Measurements from ENCODE around the gene SPEM3.

SPEM3 gene

DNA sequence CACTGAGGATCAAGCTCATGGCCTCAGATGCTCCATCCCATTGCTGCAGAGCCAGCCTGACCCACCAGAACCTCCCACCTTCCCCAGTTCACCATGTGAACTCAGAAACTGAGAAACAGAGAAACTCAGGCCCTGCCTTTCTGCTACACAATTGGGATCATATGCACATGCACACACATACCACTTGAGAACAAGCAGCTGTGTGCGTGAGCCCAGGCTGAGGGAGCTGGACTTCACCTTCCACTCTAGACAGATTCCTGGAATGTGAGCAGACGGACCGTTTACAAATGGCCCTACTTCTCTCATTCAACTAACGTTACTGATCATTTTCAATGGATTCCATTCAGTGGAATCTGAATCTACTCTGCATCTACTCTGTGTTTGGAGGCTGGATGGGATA lies 5.0 kb upstream of the SPEM3 start:
- no peak for DNase-seq

DNA sequence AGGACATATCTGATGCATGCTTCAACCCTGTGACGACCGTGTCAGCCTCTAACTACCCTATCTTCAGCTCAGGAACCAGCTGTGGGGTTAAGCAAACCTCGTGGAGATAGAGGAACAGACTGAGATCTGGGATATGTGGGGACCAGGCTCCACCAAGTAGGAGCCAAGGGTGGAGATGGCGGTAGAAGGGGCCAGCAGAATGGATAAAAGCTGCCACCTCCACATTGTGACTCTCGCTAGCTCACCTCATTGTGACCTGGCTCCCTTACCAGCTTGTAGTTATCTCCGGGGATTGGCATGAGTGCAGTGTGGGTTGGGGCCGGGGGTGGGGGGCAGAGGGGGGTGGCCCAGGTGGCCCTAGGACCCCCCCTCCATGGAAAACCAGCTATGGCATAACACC lies 3.3 kb upstream of the SPEM3 start, which contains the start of gene SPEM2:
Gene SPEM2 (plus strand): TSS at position 301 of the 400 bp plus-strand sequence. CDS start 73 bp downstream, at position 374.
- DNase-seq = no peak

DNA sequence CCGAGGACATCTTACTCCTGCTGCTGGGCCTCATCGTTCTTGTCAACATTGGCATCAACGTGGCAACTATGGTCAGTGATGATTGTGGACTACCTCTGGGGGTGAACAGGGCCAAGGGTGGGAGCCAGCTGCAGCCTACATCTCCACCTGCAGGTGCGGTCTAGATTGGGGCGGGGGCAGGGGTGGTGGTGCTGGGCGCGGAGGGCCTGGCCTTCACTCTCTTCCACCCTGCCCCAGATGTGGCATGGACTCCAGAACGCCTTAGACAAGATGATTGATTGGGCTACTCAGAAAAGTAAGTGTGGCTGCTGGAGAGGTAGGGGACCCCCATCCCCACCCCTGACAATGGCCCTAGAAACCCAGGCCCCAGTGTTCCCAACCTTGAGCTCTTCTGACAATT lies 2.9 kb upstream of the SPEM3 start:
- DNase-seq = no peak

DNA sequence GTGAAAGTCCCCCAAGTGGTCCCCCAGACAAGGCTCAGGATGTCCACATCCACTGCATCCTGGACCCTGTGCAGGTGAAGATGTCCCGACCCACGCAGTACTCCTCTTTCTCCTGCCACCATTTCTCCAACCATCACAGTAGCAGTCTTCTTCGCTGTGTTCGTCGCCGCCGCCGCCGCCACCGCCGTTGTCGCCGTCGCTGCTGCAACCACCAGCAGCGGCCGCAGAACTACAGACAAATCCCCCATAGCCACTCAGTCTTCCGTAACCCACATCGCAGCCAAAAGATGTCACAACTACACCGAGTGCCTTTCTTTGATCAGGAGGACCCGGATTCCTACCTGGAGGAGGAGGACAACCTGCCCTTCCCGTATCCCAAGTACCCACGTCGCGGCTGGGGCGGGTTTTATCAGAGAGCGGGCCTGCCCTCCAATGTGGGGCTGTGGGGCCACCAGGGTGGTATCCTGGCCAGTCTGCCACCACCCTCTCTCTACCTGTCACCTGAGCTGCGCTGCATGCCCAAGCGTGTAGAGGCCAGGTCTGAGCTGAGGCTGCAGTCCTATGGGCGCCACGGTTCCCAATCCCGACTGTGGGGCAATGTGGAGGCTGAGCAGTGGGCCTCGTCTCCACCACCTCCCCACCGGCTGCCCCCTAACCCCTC lies 2.3 kb upstream of the SPEM3 start:
- no peak for DNase-seq

DNA sequence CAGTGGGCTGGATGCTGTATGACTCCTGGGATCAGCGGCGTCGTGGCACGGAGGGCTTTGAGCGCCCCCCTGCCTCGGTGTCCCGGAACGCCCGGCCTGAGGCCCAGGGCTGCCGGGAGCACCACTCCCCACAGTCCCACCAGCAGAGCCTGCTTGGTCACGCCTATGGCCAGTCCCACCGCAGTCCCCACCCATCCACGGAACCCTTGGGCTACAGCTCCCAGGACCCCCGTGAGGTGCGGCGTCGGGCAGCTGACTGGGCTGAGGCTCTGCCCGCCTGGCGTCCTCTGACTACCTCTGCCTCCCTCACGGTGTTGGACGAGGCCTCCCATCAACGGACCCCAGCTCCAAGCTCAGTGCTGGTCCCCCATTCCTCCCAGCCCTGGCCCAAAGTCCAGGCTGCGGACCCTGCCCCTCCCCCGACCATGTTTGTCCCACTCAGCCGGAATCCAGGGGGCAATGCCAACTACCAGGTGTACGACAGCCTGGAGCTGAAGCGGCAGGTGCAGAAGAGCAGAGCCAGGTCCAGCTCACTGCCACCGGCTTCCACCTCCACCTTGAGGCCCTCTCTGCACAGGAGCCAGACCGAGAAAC lies 1.7 kb upstream of the SPEM3 start:
- no peak for DNase-seq

DNA sequence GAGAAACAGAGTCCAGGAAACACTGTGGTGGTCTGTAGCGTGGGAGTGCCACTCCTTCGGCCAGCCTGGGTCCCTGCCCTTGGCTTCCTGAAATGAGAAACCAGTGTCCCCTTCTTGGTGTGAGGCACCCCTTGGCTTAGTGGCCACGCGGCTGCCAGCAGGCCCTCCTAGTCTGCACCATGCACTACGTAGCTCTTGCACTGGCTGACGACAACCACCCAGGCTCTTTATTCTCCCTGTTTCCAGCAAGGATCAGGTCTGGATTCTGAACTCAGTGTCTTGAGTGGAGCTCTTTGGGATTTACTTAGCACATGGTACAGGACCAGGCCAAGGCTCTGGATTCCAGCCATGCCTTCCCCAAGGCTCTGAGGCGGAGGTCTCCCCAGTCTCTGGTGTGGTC lies 1.1 kb upstream of the SPEM3 start:
- DNase-seq = no peak

DNA sequence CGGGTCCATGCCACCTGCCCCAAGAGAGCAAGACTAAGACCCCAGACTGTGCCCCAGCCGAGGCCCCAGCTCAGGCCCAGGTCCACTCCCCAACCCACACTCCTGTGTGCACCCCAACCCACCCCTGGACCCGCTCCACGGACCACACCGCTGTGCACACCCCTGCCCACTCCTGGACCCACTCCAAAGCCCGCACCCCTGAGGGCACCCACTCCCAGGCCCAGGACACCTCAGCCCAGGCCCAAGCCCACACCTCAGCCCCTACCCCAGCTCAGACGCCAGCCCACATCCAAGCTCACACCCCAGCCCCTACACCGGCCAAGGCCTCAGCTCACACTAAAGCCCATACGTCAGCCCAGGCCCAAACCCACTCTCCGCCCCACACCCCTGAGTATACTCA lies 1.1 kb downstream of the SPEM3 start:
- no peak for DNase-seq

DNA sequence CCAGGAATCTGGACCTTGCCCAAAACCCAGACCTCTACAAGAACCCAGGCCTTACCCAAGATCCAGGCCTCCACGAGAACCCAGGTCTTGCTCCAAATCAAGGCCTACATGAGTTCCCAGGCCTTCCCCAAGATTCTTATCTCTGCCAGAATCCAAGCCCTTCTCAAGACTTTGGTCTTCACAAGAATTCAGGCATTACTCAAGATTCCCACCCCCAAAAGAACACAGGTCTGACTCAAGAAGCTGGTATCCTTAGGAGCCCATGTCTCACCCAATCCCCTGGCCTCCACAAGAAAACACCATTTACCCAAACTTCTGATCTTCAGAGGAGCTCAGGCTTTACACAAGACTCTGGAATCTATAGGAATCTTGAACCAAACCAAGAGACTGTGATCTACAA lies 2.6 kb downstream of the SPEM3 start:
- no peak for DNase-seq

DNA sequence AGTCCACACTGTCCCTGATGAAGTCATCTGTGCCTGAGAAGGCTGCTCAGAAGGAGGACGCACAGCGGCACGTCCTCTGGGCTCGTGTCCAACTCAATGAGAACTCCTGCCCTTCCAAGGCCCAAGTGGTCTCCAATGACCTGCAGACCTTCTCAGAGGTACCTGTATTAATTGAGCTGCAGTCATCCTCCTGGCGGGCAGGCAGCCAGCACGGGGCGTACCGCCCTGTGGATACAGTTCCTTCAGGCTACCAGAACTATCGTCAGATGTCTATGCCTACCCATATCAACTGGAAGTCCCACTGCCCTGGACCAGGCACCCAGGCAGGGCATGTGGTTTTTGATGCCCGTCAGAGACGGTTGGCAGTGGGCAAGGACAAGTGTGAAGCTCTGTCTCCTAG lies 3.6 kb downstream of the SPEM3 start:
- DNase-seq = no peak

DNA sequence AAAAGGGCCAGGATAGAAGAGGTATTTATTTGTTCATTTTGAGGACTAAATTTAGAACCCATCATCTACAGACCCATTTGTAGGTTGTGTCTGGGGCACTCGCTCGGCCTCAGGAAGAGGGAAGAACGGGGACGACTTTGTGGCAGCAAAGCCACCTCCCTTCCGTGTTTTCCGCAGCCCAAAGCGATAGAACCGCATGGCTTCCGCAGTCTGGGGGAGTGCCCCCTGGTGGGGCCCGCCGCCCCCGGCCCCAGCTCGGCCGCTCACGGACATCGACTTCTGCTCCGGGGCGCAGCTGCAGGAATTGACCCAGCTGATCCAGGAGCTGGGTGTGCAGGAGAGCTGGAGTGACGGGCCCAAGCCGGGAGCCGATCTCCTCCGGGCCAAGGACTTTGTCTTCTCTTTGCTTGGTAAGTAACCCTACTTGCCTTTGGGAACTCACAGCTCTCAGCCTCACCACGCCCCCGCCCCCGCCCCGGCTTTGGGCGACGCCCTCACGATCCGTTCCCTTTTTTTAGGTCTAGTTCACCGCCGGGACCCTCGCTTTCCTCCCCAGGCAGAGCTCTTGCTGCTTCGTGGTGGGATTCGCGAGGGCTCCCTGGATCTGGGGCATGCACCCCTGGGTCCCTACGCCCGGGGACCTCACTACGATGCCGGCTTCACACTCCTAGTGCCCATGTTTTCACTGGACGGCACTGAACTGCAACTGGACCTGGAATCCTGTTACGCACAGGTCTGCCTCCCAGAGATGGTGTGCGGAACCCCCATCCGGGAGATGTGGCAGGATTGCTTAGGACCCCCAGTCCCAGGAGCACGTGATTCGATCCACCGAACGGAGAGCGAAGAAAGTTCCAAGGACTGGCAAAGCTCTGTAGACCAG lies 7.3 kb downstream of the SPEM3 start:
- peak; percentile 43 for DNase-seq

DNA sequence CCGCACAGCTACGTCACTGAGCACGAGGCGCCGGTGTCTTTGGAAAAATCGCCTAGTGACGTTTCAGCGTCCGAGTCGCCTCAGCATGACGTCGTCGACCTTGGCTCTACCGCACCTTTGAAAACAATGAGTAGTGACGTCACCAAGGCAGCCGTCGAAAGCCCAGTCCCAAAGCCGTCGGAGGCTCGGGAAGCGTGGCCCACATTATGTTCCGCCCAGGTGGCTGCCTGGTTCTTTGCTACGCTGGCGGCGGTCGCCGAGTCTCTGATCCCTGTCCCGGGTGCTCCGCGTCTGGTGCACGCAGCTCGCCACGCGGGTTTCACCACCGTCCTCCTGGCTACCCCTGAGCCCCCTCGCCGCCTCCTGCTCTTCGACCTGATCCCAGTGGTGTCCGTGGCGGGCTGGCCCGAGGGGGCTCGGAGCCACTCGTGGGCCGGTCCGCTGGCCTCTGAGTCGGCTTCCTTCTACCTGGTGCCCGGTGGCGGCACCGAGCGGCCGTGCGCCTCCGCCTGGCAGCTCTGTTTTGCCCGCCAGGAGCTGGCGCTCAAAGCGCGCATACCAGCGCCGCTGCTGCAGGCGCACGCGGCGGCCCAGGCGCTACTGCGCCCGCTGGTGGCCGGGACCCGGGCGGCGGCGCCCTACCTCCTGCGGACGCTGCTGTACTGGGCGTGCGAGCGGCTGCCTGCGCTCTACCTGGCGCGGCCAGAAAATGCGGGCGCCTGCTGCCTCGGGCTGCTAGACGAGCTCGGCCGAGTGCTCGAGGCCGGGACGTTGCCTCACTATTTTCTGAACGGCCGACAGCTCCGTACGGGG lies 8.1 kb downstream of the SPEM3 start:
- DNase-seq = peak; percentile 54

DNA sequence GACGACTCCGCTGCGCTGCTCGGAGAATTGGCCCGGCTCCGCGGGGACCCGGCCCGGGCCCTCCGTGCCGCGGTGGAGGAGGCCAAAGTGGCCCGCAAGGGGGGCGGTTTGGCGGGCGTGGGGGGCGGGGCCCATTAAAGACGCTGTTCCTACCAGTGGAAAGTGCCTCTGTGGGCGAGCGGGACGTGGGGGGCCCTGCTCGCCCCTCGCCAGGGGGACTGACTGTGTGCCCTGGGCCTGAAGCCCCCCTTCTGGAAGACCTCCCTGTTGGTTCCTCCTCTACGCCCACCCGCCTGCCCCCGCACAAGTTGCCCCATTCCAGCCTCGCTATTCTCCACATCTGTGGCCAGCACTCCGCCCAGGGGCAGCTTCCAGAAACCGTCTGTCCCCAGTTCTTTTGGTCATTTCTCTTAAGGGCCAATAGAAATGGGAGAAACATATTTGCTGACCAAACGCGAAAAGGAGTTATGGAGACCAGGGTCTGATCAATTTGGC lies 8.8 kb downstream of the SPEM3 start:
- no peak for DNase-seq

DNA sequence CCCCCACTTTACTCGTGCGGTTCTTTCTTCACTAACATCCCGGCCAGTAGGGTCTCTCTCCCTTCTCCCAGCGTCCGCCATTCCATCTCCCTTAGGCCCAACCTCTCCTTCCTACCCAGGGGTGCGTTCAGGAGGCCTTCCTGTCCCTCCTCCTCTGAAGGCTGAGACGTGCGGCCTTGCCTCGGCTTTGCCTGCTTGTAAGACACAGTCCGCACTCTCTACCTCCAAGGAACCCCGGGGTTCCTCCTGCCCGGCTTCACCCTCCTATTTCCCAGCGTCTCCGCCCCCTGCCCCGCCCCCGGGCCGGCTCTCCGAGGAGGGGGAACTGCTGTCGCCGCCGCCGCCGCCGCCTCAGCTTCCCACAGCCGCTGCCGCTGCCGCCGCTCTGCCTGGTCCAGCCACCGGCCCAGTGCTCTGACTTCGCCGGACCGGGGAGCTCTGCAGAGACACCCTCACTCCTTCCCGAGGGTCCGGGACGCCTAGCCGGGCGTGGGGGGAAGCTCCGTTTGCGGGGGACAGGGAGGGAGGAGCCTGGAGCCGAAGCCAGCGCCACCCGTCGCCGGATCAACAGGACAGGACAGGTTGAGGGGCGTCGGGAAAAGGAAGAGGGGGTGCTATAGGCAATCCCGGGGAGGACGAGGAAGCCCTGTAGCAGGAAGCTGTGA lies 9.4 kb downstream of the SPEM3 start:
- peak; percentile 45 for DNase-seq

DNA sequence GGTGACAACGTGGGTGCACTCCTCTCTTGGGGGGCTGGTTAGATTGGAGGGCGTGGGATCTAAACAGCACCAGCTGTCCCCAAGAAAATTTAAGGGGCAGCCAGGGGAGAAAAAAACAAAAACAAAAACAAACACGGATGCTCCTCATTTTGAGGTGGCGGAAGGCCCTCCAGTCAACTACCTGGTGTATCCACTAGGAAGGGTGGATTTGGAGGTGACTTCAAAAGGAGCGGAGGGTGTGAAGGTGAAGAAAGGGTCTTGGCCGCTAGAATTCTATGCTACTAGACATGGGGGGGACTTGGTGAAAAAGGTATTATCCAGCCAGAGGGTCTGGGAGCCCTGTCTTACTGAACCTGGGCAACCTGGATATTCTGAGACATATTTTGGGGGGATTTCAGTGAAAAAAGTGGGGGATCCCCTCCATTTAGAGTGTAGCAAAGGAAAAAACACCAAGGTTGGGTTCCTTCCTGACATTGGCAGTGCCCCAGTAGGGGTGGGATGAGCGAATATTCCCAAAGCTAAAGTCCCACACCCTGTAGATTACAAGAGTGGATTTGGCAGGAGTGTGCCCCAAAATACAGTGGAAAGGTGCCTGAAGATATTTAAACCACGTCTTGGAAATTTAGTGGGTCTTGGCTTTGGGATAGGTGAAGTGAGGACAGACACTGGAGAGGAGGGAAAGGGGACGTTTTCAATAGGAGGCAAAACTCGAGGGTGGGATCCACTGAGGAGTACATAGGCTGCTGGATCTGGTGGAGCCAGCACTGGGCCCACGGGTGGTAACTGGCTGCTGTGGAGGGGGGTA lies 10.2 kb downstream of the SPEM3 start:
- DNase-seq = no peak

DNA sequence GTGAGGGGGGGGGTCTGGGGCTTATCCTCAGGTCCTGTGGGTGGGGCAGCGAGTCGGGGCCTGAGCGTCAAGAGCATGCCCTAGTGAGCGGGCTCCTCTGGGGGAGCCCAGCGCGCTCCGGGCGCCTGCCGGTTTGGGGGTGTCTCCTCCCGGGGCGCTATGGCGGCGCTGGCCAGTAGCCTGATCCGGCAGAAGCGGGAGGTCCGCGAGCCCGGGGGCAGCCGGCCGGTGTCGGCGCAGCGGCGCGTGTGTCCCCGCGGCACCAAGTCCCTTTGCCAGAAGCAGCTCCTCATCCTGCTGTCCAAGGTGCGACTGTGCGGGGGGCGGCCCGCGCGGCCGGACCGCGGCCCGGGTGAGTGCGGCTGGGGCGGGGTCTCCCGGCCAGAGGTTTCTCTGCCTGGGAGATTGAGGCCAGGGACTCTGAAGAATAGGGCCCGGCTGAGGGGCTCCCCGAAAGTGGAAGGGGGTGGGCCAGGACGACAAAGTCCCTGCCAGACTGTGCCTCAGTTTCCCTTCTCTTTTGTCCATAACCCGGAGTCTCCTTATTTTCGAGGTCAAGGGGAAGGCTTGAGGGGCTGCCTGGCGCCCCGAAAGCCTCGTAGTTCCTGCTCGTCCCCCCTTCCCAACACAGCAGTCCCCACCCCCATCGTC lies 10.9 kb downstream of the SPEM3 start, which contains the start of gene FGF11:
Gene FGF11 (plus strand): TSS at position 51 of the 651 bp plus-strand sequence. CDS start 109 bp downstream, at position 160.
- no peak for DNase-seq

DNA sequence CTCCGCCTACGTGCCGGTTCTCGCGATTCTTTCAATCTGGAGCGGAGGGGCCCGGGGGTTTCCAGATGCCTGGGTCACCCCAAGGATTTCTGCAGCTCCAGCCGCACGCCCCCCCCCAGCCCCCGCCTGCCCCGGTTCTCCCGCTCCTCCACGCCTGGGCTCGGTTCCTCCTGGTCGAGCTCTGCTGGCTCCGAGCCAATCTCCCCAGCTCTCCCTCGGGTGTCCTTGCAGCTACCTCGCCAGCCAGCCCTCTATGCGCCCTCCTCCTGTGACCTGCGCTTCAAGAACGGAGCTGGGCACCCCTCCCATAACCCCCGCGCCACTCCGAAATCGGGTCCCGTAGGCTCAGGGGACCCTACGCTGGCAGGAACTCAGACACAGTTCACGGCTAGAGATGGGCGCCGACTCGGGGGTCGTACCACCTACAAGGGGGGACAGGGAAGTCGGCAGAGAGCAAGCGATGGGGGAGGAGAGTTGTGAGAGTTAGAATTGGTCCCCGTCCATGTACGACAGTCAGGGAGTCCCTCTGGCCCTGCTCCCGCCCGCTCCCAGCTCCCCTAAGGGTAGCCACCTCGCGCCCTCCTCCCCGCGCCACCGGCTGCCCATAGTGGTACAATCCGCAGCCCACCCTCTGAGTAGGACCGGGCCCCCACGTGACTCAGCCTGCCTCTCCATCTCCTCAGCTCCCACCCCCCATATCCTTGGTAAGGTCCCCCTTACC lies 11.6 kb downstream of the SPEM3 start:
- DNase-seq = peak; percentile 26

DNA sequence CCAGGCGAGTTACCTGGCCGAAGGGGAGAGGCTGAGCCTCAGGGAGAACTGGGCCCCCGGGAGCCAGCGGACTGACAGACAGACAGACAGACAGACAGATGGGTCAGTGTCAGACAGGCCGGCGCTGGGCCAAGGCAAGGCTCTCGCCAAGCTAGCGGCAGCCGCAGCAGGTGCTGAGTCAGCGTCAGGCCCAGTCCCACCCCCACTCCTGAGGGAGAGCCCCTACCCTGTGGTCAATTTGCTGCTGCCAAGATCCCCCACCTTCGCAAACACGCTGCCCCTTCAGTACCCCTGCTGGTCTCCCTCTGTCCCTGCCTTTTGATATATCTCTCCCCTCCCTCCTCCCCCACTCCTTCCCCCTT lies 12.2 kb downstream of the SPEM3 start:
- DNase-seq = no peak

DNA sequence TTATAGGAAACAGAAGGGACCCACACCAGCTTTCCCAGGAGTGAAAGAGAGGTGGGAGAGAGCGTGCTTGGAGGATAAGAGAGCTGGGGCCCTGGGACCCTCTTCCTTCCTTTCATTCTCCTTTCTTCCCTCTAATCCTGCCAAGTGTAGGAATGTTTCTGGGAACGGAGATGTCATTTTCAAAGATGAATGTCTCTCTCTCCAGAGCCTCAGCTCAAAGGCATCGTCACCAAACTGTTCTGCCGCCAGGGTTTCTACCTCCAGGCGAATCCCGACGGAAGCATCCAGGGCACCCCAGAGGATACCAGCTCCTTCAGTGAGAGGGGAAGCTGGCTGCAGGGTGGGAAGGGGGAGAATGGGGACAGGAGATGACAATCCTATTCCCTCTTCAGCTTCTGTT lies 12.6 kb downstream of the SPEM3 start:
- DNase-seq = no peak

DNA sequence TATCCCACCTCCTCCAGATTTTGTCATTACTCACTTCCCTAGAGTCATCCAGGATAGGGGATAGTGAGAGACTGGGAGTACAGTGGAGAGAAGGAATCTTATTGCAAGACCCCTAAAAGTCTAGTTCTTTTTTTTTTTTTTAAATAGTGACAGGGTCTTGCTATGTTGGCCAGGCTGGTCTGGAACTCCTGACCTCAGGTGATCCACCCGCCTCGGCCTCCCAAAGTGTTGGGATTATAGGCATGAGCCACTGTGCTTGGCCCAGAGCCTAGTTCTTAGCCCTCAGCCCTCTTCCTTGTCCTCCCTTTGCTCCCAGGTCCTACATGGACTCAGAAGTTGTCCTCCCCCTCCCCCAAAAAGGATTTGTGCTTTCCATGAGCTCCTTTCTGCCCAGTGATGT lies 13.5 kb downstream of the SPEM3 start:
- no peak for DNase-seq

Data from effector CD8-positive, alpha-beta T cell (primary cell).